BJ (cell line): ENCODE data around the gene TNS4. TPM values are rescaled to one million over a fixed set of nuclear protein-coding genes. Genes with fewer than 3 reads are reported as not detected.

Source experiments
- CTCF ChIA-PET: fragments of 350-600 bp; formaldehyde crosslinking; extraction: SDS; loops from one replicate; lab custom pipeline; 2021; ENCODE audit warnings: antibody characterized with exemption, inconsistent platforms; lab: Yijun Ruan, JAX
- POLR2A ChIA-PET: fragments of 300-600 bp; sonication (Branson Sonifier 250); formaldehyde crosslinking; extraction: SDS; loops from one replicate; lab custom pipeline; 2021; ENCODE audit warnings: antibody characterized with exemption; lab: Charles Lee
- DNase-seq: peaks from one replicate; pipeline ENCODE4 v3.0.0-alpha.2; 2011; ENCODE audit warnings: low read depth
- H3K27me3 ChIP-seq: 2 replicates; pipeline ENCODE4 v1.6.0; 2011; ENCODE audit warnings: low read length; ENCODE audit not compliant: control insufficient read depth, insufficient read depth
- H3K36me3 ChIP-seq: 2 replicates; pipeline ENCODE4 v1.5.1; 2011; ENCODE audit warnings: low read length; ENCODE audit not compliant: control insufficient read depth, insufficient read depth
- H3K4me3 ChIP-seq: 2 replicates; pipeline ENCODE4 v1.5.1; 2011; ENCODE audit warnings: low read depth, mild to moderate bottlenecking, control low read depth, low read length
- CTCF ChIP-seq: IDR thresholded peaks from 2 replicates; pipeline ENCODE4 v1.5.1; 2011; ENCODE audit warnings: low read depth, mild to moderate bottlenecking, control low read depth, inconsistent platforms, low read length, moderate library complexity; ENCODE audit not compliant: insufficient read depth
- polyA plus RNA-seq: library from polyadenylated mRNA; depleted of rRNA; stranded (reverse); fragments of >200 nt; gene quantifications from 2 replicates; pipeline ENCODE4 v1.2.3, GENCODE V29; 2011

Gene TNS4
- polyA plus RNA-seq, 1 experiment = 0.40 TPM

GRCh38 chr17:40486522-40487370, 14.7 kb downstream of the TNS4 start:
- CTCF ChIA-PET = interaction anchor here (0.6 to 2.2 kb wide), 11 partner anchors 9 to 73 kb away, joined by 3 to 16 read pairs (median 3); no protein-coding TSS in a partner anchor
- Histone ChIP-seq H3K27me3 (no peaks in the 10 kb centered on the region), H3K36me3 (no peaks in the 10 kb centered on the region), H3K4me3 (no peak overlapping the region)
- POLR2A ChIA-PET = interaction anchor here (0.6 to 1.3 kb wide), 6 partner anchors 13 to 77 kb away, joined by 3 to 10 read pairs (median 4); no protein-coding TSS in a partner anchor
- TF ChIP-seq CTCF = no peak
- no peak for DNase-seq

GRCh38 chr17:40485851-40486521, 15.4 kb downstream of the TNS4 start:
- POLR2A ChIA-PET = interaction anchor here (0.6 to 1.3 kb wide), 7 partner anchors 10 to 76 kb away, joined by 3 to 10 read pairs (median 5); no protein-coding TSS in a partner anchor
- Histone ChIP-seq H3K4me3 (peak overlapping the region; percentile 10; the same call in 1 of the 2 replicates), H3K36me3 (no peaks in the 10 kb centered on the region), H3K27me3 (no peaks in the 10 kb centered on the region)
- peak; percentile 99 for DNase-seq
- CTCF ChIA-PET = interaction anchor here (0.9 to 2.2 kb wide), 11 partner anchors 10 to 74 kb away, joined by 3 to 16 read pairs (median 3); no protein-coding TSS in a partner anchor
- TF ChIP-seq CTCF = no peak

- POLR2A ChIA-PET = no interaction called here
- CTCF ChIA-PET = interaction anchor here (0.9 to 2.2 kb wide), 6 partner anchors 9 to 75 kb away, joined by 3 to 16 read pairs (median 4); no protein-coding TSS in a partner anchor
- no peak for DNase-seq
- no peak overlapping the region for H3K4me3 ChIP-seq
- H3K27me3 ChIP-seq = no peaks in the 10 kb centered on the region
- no peak for TF ChIP-seq CTCF
- no peaks in the 10 kb centered on the region for H3K36me3 ChIP-seq
Measured at GRCh38 chr17:40484973-40485530, 16.4 kb downstream of the TNS4 start.

GRCh38 chr17:40484285-40484972, 17.0 kb downstream of the TNS4 start:
- no peak overlapping the region for H3K4me3 ChIP-seq
- ChIA-PET POLR2A (no interaction called here), CTCF (interaction anchor here (0.5 to 1.7 kb wide), 3 partner anchors 8 to 34 kb away, joined by 3 to 16 read pairs (median 5); no protein-coding TSS in a partner anchor)
- no peaks in the 10 kb centered on the region for H3K36me3 ChIP-seq
- H3K27me3 ChIP-seq = no peaks in the 10 kb centered on the region
- no peak for DNase-seq
- TF ChIP-seq CTCF = no peak
